Memory B cell (primary cell): Measurements from ENCODE around the gene YEATS2.

Experiments used
- ATAC-seq: fragments of 150-1000 bp; cut with Tn5 transposase; 2 replicates; pipeline ENCODE4 v1.10.0; 2021; ENCODE audit warnings: low read depth, mild to moderate bottlenecking, moderate library complexity
- DNase-seq, 2 donors: peaks; one replicate each; pipeline ENCODE4 v3.0.0; 2022; ENCODE audit warnings: low spot score in 2 of 2
- H3K27ac Mint-ChIP-seq: one replicate; pipeline ENCODE4 v1.8.0; 2022; ENCODE audit warnings: mild to moderate bottlenecking, moderate library complexity, mixed read lengths
- H3K27me3 Mint-ChIP-seq: one replicate; pipeline ENCODE4 v1.8.0; 2022; ENCODE audit warnings: mixed read lengths
- H3K36me3 Mint-ChIP-seq: one replicate; pipeline ENCODE4 v1.8.0; 2022; ENCODE audit warnings: mild to moderate bottlenecking, mixed read lengths
- H3K4me1 Mint-ChIP-seq: one replicate; pipeline ENCODE4 v1.8.0; 2022; ENCODE audit warnings: mixed read lengths
- H3K4me3 Mint-ChIP-seq: one replicate; pipeline ENCODE4 v1.8.0; 2022; ENCODE audit warnings: mild to moderate bottlenecking, moderate library complexity, mixed read lengths
- H3K9me3 Mint-ChIP-seq: one replicate; pipeline ENCODE4 v1.8.0; 2022; ENCODE audit warnings: mixed read lengths

The YEATS2 gene

GRCh38 chr3:183816681-183817510, 119.3 kb downstream of the YEATS2 start:
- H3K27me3 Mint-ChIP-seq = no peaks in the 10 kb centered on the region
- ATAC-seq (no peak), DNase-seq (no peak)
- H3K27ac Mint-ChIP-seq = no peak overlapping the region
- H3K36me3 Mint-ChIP-seq = peaks cover 11% of the 10 kb centered on the region
- peaks cover 5% of the 10 kb centered on the region for H3K4me1 Mint-ChIP-seq
- H3K4me3 Mint-ChIP-seq = no peak overlapping the region
- no peaks in the 10 kb centered on the region for H3K9me3 Mint-ChIP-seq

GRCh38 chr3:183817639-183818038, 120.0 kb downstream of the YEATS2 start:
- no peak overlapping the region for H3K27ac Mint-ChIP-seq
- H3K4me3 Mint-ChIP-seq = no peak overlapping the region
- ATAC-seq (no peak), DNase-seq (no peak)
- no peaks in the 10 kb centered on the region for H3K27me3 Mint-ChIP-seq
- H3K36me3 Mint-ChIP-seq = peaks cover 13% of the 10 kb centered on the region
- peaks cover 5% of the 10 kb centered on the region for H3K4me1 Mint-ChIP-seq
- H3K9me3 Mint-ChIP-seq = no peaks in the 10 kb centered on the region

GRCh38 chr3:183818041-183818620, 120.5 kb downstream of the YEATS2 start:
- H3K27me3 Mint-ChIP-seq = no peaks in the 10 kb centered on the region
- H3K27ac Mint-ChIP-seq = no peak overlapping the region
- H3K4me3 Mint-ChIP-seq = no peak overlapping the region
- H3K36me3 Mint-ChIP-seq = peaks cover 13% of the 10 kb centered on the region
- no peaks in the 10 kb centered on the region for H3K9me3 Mint-ChIP-seq
- ATAC-seq (no peak), DNase-seq (no peak)
- H3K4me1 Mint-ChIP-seq = peaks cover 5% of the 10 kb centered on the region

GRCh38 chr3:183818706-183819624, 121.4 kb downstream of the YEATS2 start:
- ATAC-seq (no peak), DNase-seq (no peak)
- Mint-ChIP-seq H3K4me3 (no peak overlapping the region), H3K4me1 (peaks cover 7% of the 10 kb centered on the region), H3K27me3 (no peaks in the 10 kb centered on the region), H3K36me3 (peaks cover 13% of the 10 kb centered on the region), H3K27ac (no peak overlapping the region), H3K9me3 (no peaks in the 10 kb centered on the region)

GRCh38 chr3:183819831-183820230, 122.2 kb downstream of the YEATS2 start:
- Mint-ChIP-seq H3K4me3 (no peak overlapping the region), H3K27ac (no peak overlapping the region), H3K36me3 (peaks cover 11% of the 10 kb centered on the region), H3K4me1 (peaks cover 10% of the 10 kb centered on the region), H3K9me3 (no peaks in the 10 kb centered on the region), H3K27me3 (no peaks in the 10 kb centered on the region)
- no peak for ATAC-seq
- DNase-seq = no peak

- H3K4me1 Mint-ChIP-seq = peaks cover 7% of the 10 kb centered on the region
- DNase-seq (no peak), ATAC-seq (no peak)
- no peaks in the 10 kb centered on the region for H3K27me3 Mint-ChIP-seq
- H3K27ac Mint-ChIP-seq = no peak overlapping the region
- H3K9me3 Mint-ChIP-seq = no peaks in the 10 kb centered on the region
- H3K36me3 Mint-ChIP-seq = peaks cover 6% of the 10 kb centered on the region
- no peak overlapping the region for H3K4me3 Mint-ChIP-seq
Observed at GRCh38 chr3:183822631-183823030, 125.0 kb downstream of the YEATS2 start.

- Mint-ChIP-seq H3K27me3 (no peaks in the 10 kb centered on the region), H3K27ac (no peak overlapping the region), H3K4me1 (peaks cover 7% of the 10 kb centered on the region), H3K9me3 (no peaks in the 10 kb centered on the region), H3K4me3 (peak overlapping the region; percentile 75), H3K36me3 (peaks cover 6% of the 10 kb centered on the region)
- ATAC-seq = no peak
- DNase-seq = no peak
Observed at GRCh38 chr3:183823963-183824362, 126.4 kb downstream of the YEATS2 start.

- peaks cover 3% of the 10 kb centered on the region for H3K36me3 Mint-ChIP-seq
- peaks cover 7% of the 10 kb centered on the region for H3K4me1 Mint-ChIP-seq
- DNase-seq (peak; percentile 1 to 16), ATAC-seq (peak; percentile 28)
- peak overlapping the region; percentile 75 for H3K4me3 Mint-ChIP-seq
- H3K27ac Mint-ChIP-seq = no peak overlapping the region
- H3K27me3 Mint-ChIP-seq = no peaks in the 10 kb centered on the region
- no peaks in the 10 kb centered on the region for H3K9me3 Mint-ChIP-seq
Observed at GRCh38 chr3:183824761-183825455, 127.3 kb downstream of the YEATS2 start.

- Mint-ChIP-seq H3K4me1 (peaks cover 7% of the 10 kb centered on the region), H3K4me3 (peak within 1 kb of the TSS; percentile 75), H3K27me3 (no peaks in the 10 kb centered on the region), H3K27ac (no peak within 1 kb of the TSS), H3K36me3 (peaks cover 7% of the 10 kb centered on the region), H3K9me3 (no peaks in the 10 kb centered on the region)
- peak; percentile 14 to 37 for DNase-seq
- peak; percentile 71 for ATAC-seq
Observed at GRCh38 chr3:183825456-183826161, 128.0 kb downstream of the YEATS2 start, which contains the start of gene MAP6D1. TSS of gene MAP6D1 (minus strand) at chr3:183825577. CDS start at chr3:183825547, 30 bp downstream.

- Mint-ChIP-seq H3K4me3 (peak overlapping the region; percentile 61), H3K4me1 (peaks cover 7% of the 10 kb centered on the region), H3K36me3 (peaks cover 7% of the 10 kb centered on the region), H3K27me3 (no peaks in the 10 kb centered on the region), H3K9me3 (no peaks in the 10 kb centered on the region), H3K27ac (no peak overlapping the region)
- no peak for DNase-seq
- ATAC-seq = no peak
Observed at GRCh38 chr3:183826448-183827250, 129.1 kb downstream of the YEATS2 start.

- Mint-ChIP-seq H3K4me3 (no peak overlapping the region), H3K36me3 (peaks cover 8% of the 10 kb centered on the region), H3K27ac (no peak overlapping the region), H3K9me3 (no peaks in the 10 kb centered on the region), H3K27me3 (no peaks in the 10 kb centered on the region), H3K4me1 (peaks cover 7% of the 10 kb centered on the region)
- no peak for ATAC-seq
- DNase-seq = no peak
Observed at GRCh38 chr3:183827809-183828537, 130.4 kb downstream of the YEATS2 start.

GRCh38 chr3:183828538-183828870, 130.9 kb downstream of the YEATS2 start:
- Mint-ChIP-seq H3K36me3 (peaks cover 8% of the 10 kb centered on the region), H3K9me3 (no peaks in the 10 kb centered on the region), H3K4me3 (no peak overlapping the region), H3K4me1 (peaks cover 7% of the 10 kb centered on the region), H3K27ac (no peak overlapping the region), H3K27me3 (no peaks in the 10 kb centered on the region)
- DNase-seq (no peak), ATAC-seq (no peak)
